Measurements from ENCODE around the gene SLC12A1. TPM values are rescaled to one million over a fixed set of nuclear protein-coding genes. Genes with fewer than 3 reads are reported as not detected.

SLC12A1 gene
- total and polyA plus RNA-seq, 7 donors: not detected

- Histone ChIP-seq H3K27ac (no peak overlapping the region), H3K27me3 (ENCODE audit: insufficient read depth in 3 of 3, low read length in 2 of 3) (no peaks in the 10 kb centered on the region), H3K4me1 (no peaks in the 10 kb centered on the region), H3K36me3 (ENCODE audit: insufficient read depth in 1 of 2, low read depth in 1 of 2) (no peaks in the 10 kb centered on the region), H3K9me3 (no peaks in the 10 kb centered on the region), H3K4me3 (no peak overlapping the region)
- 55 to 59% (median 58%) methylated on average over 6 of the region's 6 CpGs for WGBS, 3 donors
- no peak for DNase-seq
- TF ChIP-seq CTCF (IDR thresholded peaks at IDR 0.05): no peak
- ATAC-seq: no peak
- intact Hi-C loops (cut with DNase I): loop anchor here in 1 of 2 donors (2.0 kb wide), 1 partner anchor 1089 kb away; no protein-coding TSS in a partner anchor
These were observed 77.5 kb downstream of the SLC12A1 start for GRCh38 chr15:48283396-48284145.

GRCh38 chr15:48285329-48286214 is 79.5 kb downstream of the SLC12A1 start:
- ATAC-seq (peak in 3 of 4 donors; percentile 48 to 79 (median 53)), DNase-seq (no peak)
- Histone ChIP-seq H3K36me3 (ENCODE audit: insufficient read depth in 1 of 2, low read depth in 1 of 2) (no peaks in the 10 kb centered on the region), H3K9me3 (no peaks in the 10 kb centered on the region), H3K4me3 (peak overlapping the region; percentile 40), H3K4me1 (no peaks in the 10 kb centered on the region), H3K27me3 (ENCODE audit: insufficient read depth in 3 of 3, low read length in 2 of 3) (no peaks in the 10 kb centered on the region), H3K27ac (no peak overlapping the region)
- WGBS, 3 donors: 17 to 27% (median 19%) methylated on average over 14 of the region's 14 CpGs
- intact Hi-C loops (cut with DNase I): loop anchor here in 1 of 2 donors (5.0 kb wide), 1 partner anchor 1093 kb away; no protein-coding TSS in a partner anchor
- TF ChIP-seq CTCF (IDR thresholded peaks at IDR 0.05): peak; percentile 71

DNA sequence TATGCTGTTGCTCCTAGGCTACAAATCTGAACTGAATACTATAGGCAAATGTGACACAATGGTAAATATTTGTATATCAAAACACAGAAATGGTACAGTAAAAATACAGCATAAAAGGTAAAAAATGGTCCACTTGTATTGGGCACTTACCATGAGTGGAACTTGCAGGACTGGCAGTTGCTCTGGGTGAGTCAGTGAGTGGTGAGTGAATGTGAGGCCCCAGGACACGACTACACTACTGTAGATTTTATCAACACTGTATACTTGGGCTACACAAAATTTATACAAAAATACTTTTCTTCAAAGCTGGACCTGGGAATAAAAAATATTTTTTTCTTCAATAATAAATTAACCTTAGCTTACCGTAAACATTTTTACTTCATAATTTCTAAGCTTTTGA is 83.5 kb downstream of the SLC12A1 start:
- no peaks in the 10 kb centered on the region for H3K36me3 ChIP-seq (ENCODE audit: insufficient read depth in 1 of 2, low read depth in 1 of 2)
- H3K4me3 ChIP-seq: no peak overlapping the region
- DNase-seq: no peak
- ATAC-seq: no peak
- no peaks in the 10 kb centered on the region for H3K9me3 ChIP-seq
- no peak overlapping the region for H3K27ac ChIP-seq
- intact Hi-C loops (cut with DNase I): loop anchor here in 1 of 2 donors (5.0 kb wide), 1 partner anchor 1097 kb away; no protein-coding TSS in a partner anchor
- no peaks in the 10 kb centered on the region for H3K4me1 ChIP-seq
- TF ChIP-seq CTCF (IDR thresholded peaks at IDR 0.05): no peak
- no peaks in the 10 kb centered on the region for H3K27me3 ChIP-seq (ENCODE audit: insufficient read depth in 3 of 3, low read length in 2 of 3)
- WGBS, 3 donors: 84 to 95% (median 89%) methylated on average over 2 of the region's 2 CpGs

- TF ChIP-seq CTCF (IDR thresholded peaks at IDR 0.05): no peak
- H3K4me3 ChIP-seq: no peak overlapping the region
- H3K36me3 ChIP-seq (ENCODE audit: insufficient read depth in 1 of 2, low read depth in 1 of 2): no peaks in the 10 kb centered on the region
- ATAC-seq (no peak), DNase-seq (no peak)
- no peaks in the 10 kb centered on the region for H3K9me3 ChIP-seq
- intact Hi-C loops (cut with DNase I): no loop called here
- no peak overlapping the region for H3K27ac ChIP-seq
- no peaks in the 10 kb centered on the region for H3K4me1 ChIP-seq
- whole genome bisulfite sequencing, 3 donors: 83 to 95% (median 92%) methylated on average over 4 of the region's 4 CpGs
- no peaks in the 10 kb centered on the region for H3K27me3 ChIP-seq (ENCODE audit: insufficient read depth in 3 of 3, low read length in 2 of 3)
These were observed 86.4 kb downstream of the SLC12A1 start for GRCh38 chr15:48292458-48292857.
